Fibroblast of peridontal ligament (primary cell): ENCODE results near the gene ACAP2.
"Not testable (repeated sequence)": the region's sequence is repeated elsewhere in the genome, so short reads cannot be mapped to it uniquely, and the experiment has no call there.

Experiments used
- DNase-seq: peaks from one replicate; pipeline ENCODE4 v3.0.0-alpha.2; 2010; ENCODE audit errors: extremely low read depth

Gene ACAP2

DNA sequence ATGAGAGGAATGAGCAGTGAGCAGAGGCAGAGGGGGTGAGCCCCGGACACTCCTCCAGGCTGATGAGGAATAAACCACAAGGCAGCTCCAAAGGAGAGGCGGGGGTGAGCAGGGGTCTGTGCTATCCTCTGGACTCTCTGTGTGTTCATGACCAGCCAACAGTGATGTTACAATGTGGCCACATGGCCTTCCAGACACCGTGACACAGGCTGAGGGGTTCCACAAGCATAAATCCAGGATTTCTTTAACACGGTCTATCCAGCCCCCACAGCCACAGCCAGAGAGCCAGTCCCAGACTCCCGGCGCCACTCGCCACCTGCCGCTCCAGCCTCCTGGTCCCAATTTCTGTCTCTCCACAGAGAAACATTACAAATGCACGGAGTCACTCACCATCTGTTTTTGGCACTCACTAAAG lies 196.2 kb downstream of the ACAP2 start:
- no peak for DNase-seq

DNA sequence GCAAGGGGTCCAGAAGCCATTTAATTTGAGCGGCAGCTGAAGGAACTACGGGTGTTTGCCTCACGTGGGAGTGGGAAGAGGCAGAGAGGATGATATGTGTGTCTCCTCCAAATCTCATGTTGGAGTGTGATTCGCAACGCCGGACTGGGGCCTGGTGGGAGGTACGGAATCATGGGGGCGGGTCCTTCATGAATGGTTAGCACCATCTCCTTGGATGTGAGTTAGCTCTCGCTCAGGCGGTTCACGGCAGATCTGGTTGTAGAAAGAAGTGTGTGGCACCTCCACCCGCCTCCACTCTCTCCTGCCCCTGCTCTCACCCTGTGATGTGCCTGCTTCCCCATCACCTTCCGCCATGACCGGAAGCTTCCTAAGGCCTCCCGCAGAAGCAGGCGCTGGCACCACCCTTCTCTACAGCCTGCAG lies 197.3 kb downstream of the ACAP2 start:
- no peak for DNase-seq

DNA sequence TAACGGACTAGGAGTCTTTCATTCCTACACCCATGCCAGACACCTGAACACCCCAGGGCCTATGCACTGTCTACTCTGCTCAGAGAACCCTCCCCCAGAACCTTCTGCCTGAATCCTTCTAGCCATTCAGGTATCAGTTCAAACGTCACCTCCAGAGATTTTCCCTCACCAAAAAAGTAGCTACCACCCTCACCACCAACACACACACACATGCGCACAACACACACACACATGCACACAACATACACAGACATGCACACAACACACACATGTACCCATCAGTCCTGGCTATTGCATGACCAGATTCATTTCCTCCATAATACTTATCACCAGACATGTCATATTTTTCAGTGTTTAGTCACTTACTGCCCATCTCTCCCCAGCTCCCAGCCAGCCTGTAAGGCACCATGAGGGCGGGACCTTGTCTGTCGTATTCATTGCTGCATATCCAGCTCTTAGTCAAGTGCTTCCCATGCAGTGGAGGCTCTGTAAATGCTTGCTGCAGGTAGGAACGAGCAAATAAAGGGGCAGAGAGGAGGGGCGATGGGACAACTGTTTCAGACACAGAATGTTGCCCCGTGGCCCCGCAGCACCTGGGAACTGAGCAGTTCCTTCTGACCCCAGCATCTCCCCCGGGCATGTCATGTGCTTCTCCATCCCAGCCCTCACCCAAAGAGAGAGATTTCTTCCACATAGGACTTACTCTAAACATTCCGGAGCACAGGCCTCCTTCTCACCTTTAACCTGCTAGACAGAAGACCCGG lies 201.0 kb downstream of the ACAP2 start:
- DNase-seq: no peak

DNA sequence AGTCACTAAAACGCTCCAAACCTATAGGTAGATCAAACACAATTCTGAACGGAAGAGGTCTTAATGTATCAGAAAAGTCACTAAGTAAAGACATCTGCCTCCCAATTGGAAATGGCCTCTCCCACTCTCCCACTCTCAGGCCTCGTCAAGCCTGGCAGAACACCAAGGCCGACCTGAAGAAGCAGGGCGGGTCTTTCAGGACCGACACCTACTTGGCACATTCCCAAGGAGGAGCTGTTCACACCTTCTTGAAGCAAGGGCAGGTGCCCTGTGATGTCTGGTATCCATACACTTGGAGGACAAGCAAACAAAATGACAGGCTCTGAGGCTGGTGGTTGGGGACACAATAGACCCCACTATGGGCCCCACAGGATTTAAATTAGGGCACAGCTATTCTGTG lies 201.9 kb downstream of the ACAP2 start:
- no peak for DNase-seq

DNA sequence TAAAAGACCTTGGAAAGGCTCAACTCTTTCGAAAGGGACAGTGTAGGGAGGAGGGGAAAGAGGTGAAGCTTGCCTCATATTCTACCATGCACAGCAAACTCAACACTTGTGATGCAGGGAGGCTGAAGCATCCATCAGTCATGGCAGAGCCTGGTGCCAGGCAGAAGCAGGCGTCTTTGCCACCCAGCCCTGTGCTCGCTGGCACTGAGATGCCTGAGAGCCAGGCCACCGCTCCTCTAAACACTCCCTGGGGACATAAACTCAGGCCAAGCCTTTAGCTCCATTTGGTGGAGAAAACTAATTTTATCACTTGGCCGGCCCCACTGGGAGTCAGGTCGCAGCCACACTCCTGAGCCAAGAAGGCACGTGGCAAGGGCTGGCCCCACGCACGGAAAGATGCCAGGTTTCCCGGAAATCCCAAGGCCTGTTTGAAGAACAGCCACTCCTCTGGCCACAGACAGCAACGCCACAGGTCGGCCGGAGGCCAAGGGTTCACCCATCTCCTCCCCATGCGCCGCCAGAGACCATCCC lies 202.6 kb downstream of the ACAP2 start:
- no peak for DNase-seq

DNA sequence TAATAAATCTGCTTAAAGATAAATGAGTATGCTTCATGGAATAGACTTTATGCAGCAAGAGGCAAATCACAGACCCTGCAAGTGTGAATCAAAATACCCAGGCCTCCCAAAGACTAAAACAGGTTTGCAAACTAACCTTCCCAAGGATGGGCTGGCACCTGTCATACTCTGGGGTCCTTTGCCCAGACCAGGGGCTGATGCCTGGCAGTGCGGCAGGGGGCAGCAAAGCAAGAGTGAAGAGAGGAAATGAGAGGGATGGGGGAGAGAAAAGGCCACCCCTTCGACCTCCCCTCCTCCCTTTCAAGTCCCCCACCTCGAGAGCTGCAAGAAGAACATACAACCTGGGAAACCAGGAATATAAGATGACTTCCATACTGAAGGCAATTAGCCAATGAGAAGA lies 203.7 kb downstream of the ACAP2 start:
- DNase-seq: no peak

DNA sequence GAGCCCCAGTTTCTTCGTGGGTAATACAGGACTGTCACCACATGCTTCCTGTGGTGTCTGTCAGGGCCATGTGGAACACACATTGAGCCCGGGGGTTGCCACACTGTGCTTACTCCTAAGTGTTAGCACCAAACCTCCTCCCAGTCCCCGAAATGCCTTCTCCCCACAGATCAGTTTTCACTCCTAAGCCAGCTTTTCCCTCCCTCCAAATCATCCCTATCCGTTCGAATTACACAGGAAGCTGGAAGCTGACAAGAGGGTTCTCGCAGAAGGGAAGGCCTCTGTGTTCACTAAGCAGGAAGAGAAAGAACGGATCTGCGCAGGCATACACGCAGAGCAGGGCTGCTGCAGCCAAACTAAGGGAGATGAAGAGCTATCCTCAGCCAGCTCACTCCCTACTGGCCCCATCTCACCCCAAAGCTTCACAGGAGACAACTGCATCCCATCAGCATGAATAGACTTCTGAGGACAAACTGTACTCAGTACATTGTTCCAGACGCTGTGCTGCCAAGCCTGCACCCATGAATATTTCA lies 204.2 kb downstream of the ACAP2 start:
- DNase-seq: peak; percentile 51

DNA sequence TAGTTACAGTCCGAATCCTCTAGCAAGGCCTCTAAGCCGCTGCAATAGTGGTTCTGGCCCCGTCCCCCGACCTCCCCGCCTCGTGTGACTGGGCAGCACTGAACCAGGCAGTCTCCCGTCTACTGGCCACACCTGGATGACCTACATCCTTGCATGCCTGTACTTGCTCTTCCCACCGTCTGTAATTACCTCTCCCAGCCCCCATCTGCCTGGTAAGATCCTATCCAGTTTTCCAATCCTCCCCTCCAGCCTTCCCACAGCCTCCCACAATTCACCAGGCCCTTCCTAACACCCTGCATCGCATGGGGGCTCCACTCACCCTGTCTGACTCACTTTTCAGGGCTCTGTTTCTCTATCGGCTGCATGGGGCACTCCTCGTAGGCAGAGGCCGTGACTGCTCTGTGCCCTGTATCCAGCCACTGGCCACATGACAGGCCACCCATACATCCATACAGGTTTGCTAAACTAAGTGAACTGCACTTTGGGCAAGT lies 204.7 kb downstream of the ACAP2 start:
- no peak for DNase-seq

DNA sequence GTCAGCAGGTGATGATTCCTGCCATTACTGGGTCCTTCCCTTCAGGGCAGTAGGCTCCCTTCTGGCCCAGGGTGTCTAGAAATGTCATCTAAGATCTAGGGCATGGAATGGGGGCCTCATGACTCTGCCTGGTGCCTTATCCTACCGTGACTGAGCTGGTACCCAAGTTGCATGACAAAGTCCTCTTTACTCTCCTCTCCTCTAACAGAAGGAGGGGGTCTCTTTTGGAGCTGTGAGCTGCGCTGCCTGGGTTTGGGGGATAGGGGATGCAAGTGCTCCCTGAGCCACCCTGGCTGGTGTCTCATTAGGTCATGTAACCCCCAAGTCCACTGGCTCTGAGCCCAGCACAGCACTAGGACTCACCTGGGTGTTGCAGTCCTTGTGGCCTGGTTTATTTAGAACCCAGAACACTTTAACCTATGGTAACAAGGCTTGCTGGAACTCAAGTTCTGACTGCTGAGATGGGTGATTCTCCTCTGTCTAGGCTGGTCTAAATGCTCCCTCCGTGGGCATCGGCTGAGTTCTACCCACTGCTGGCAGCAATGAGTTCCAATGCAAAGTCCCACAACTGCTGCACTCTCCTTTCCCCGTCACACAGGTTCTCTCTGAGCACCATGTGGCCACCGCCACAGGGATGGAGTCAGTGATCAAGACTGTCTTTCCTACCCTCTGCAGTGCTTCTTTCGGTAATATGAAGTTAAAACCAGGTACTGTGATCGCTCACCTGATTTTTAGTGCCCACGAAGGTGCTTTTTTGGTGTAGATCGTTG lies 205.8 kb downstream of the ACAP2 start:
- DNase-seq: no peak

DNA sequence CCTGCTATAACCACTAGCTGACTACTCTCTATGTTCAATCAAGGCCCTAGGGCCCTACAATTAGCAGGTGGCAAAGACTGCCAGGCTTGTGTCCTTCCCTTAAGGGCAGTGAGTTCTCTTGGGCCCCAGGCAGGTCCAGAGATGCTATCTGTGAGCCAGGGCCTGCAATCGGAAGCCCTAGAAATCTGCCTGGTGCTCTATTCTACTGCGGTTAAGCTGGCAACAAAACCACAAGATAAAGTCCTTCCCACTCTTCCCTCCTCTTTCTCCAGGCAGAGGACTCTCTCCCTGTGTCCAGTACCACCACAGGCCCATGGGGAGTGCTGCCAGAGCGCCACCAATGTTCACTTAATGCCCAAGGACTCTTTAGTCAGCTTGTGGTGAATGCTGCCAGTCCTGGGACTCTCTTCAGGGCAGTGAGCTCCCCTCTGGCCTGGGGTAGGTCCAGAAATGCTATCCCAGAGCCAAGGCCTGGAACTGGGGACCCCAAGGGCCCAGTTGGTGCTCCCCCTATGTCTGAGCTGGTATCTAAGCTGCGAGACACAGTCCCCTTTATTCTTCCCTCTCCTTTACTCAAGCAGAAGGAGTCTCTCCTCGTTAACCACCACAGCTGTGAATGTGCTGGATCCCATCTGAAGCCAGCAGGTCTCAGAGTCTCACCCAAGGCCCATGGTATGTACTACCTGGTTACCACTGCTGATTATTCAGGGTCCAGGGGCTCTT lies 206.6 kb downstream of the ACAP2 start:
- DNase-seq: no peak

DNA sequence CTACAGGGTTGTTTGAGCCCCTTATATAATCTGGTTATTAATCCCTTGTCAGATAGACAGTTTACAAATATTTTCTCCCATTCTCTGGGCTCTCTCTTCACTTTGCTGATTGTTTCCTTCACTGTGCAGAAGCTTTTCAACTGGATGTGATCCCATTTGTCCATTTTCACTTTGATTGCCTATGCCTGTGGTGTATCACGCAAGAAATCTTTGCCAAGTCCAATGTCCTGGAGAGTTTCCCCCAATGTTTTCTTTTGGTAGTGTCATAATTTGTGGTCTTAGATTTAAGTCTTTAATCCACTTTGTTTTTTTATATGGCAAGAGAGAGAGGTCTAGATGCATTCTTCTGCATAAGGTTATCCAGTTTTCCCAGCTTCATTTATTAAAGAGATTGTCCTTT lies 212.6 kb downstream of the ACAP2 start:
- peak; percentile 34 for DNase-seq

DNA sequence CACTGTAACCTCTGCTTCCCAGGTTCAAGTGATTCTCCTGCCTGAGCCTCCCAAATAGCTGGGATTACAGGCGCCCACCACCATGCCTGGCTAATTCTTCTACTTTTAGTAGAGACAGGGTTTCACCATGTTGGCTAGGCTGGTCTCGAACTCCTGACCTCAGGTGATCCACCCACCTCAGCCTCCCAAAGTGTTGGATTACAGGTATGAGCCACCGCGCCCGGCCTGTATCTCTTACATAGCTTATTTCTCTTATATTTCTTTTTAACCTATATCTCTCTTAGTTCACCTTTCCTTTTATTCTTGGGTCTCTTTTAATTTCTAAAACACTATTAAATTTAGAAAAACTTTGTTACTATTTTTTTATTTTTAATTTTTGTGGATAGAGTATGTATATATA lies 213.9 kb downstream of the ACAP2 start:
- not testable (repeated sequence) for DNase-seq

DNA sequence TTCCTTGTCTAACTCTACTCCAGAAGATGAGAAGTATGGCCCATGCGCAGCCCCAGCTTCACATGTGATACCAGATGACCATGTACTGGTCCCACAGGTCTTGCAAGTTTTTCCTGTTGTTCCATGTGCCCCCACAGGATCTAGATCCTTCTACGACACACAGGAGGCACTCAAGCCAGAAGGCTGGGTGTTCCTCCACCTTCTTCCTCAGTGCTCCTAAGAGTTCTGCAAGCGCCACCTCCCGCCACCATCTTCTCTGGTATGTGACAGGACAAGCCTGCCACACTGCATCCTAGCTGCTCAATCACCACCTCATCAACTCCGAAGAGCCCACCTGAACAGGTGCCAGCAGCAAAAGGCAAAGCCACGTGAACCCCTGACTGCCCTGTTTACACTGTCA lies 214.9 kb downstream of the ACAP2 start:
- no peak for DNase-seq

DNA sequence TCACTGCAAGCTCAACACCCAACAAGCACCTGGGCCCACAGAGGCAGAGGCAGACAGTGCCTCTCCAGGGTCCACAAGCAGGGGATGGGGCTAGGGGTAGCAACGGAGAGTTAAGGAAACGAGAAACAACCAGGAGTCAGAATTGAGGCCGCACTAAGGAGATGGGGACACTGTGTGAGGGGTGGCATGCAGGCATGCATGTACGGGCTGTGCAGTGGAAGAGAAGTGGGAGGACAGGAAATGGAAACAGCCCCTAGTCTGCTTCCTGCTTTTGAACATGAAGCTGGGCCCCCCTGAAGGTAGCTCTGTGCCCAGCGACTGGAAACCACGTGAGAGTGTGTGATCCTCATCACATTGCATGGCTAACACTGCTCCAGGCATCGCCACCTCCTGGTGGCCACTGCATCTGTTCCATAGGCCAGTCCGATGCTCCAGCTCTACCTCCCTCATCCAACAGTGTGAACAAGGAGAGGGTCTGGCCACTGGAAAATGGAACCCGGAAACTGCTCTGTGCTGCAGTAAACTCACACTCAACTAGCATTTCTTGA lies 215.8 kb downstream of the ACAP2 start:
- DNase-seq: peak; percentile 27

DNA sequence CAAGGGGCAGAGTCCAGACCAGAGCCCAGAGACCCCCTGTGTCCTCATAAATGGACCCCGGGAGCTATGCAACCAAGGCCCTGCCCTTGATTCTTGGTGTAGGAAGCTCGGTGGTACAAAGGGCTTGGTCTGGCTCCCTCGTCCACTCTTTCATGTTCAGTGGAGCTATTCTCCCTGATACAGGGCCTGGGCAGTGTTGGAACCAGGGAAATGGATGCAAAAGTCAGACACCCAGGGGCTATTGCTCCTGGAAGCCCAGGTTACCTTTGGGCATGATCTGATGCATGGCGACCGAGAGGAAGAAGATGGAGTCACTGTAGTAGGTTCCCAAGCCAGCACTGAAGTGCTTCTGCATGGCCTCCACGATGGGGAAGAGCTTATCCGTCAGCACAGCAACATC lies 216.4 kb downstream of the ACAP2 start:
- DNase-seq: no peak

DNA sequence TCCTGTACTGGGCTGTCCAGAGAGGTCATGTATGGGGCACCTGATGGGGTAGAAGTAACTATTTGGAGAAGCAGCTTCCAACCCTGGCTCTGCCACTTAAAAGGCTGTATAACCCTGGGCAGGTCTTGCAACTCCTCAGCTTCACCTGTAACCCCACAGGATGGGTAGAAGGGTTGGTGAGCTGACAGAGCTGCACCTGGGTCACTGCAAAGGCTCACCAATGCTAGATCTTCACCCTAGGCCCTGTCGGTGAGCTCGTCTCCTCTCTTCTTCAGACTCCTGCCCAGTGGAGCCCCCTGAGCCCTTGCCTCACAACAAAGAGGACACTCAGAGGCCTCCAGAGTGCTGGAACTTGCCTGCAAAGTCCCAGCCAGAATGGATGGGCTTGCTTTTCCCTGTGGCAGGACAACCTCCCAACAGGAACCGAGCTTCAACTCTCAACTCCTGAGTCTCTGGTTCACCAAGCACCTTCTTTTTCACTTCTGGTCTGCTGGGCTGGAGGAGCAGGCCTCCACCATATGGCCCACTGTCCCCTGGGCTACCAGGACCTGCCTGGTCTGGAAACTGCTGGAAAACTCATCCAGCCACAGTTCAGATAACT lies 217.7 kb downstream of the ACAP2 start:
- DNase-seq: no peak
